OCI-LY7 (cell line): ENCODE measurements around the gene FOXJ3.

Experiments
- EZH2phosphoT487 ChIP-seq: fragments of 200-600 bp; sonication (generic); IDR thresholded peaks from 2 replicates; pipeline ENCODE4 v1.6.1; 2018; ENCODE audit warnings: low read depth, borderline replicate concordance, mild to moderate bottlenecking, mixed run types, antibody characterized with exemption, low read length, moderate library complexity, mixed read lengths
- TF ChIP-seq, protein P1 (sequence below): fragments of 200-600 bp; sonication (generic); conservative IDR thresholded peaks from 2 replicates; pipeline ENCODE4 v1.5.1; 2014; ENCODE audit warnings: mild to moderate bottlenecking, antibody characterized with exemption, low read length, moderate library complexity, mixed read lengths

DNA sequence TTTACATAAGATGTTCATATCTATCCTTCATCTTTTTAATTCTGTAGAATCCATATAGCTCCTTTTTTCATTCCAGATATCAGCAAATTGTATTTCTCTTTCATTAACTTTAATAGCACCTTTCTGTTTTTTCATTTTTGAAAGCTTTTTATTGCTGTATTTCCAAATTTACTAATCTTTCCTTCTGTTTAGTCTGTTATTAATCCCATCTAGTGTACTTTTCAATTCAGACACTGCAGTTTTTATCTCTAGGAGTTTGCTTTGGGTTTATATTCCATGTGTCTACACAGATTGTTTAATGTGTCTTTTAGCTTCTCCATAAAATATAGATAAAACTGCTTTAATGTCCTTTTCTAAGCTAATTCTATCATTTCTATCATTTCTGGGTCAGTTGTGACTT is 133.0 kb downstream of the FOXJ3 start:
- TF ChIP-seq, protein P1, sequence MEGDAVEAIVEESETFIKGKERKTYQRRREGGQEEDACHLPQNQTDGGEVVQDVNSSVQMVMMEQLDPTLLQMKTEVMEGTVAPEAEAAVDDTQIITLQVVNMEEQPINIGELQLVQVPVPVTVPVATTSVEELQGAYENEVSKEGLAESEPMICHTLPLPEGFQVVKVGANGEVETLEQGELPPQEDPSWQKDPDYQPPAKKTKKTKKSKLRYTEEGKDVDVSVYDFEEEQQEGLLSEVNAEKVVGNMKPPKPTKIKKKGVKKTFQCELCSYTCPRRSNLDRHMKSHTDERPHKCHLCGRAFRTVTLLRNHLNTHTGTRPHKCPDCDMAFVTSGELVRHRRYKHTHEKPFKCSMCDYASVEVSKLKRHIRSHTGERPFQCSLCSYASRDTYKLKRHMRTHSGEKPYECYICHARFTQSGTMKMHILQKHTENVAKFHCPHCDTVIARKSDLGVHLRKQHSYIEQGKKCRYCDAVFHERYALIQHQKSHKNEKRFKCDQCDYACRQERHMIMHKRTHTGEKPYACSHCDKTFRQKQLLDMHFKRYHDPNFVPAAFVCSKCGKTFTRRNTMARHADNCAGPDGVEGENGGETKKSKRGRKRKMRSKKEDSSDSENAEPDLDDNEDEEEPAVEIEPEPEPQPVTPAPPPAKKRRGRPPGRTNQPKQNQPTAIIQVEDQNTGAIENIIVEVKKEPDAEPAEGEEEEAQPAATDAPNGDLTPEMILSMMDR, result no peak
- TF ChIP-seq EZH2phosphoT487, result no peak
